ENCODE results near the gene ATP2B1.

DNA sequence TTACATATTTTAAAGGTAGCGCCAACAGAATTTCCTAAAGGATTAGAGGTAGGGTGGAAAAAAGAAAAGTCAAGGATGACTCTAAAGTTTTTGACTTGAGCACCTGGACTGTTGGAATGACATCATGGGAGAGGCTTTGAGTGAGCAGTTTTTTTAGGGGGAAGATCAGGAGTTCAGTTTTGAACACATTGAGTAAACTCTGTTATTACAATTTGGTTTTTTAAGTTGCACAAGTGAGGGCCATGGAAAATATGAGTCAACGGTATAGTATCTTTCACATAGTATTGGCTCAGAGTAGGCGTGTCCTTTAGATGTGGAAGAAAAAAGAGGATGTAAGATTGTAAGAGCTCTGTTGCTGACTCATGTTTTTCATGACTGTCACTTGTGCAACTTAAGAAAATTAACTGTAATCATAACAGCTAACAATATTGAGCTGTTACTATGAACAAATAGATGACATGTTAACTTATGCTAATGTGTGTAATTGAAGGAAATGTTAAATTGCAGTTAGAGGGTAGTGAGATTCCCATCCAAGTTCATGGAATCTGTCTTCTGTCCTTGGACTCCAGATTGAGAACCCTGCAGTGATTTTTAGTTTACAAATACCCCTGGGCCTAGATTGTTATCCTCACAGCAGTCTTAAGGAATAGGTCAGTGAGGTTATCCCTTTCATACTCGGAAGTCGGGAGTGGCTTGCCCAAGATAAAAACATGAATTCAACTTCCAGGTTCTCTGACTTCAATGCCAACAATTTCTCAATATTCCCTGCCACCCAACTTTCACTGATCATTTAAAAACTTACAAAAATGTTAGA, 48.2 kb upstream of the ATP2B1 start:
- TF ChIP-seq ZFP1 (CRISPR knock-in tag; IDR thresholded peaks at IDR 0.05) (no peak), ADNP (CRISPR knock-in tag; IDR thresholded peaks at IDR 0.05) (no peak), MAFG (CRISPR knock-in tag; IDR thresholded peaks at IDR 0.05) (no peak), ATF2 (CRISPR knock-in tag; IDR thresholded peaks at IDR 0.05) (no peak)
- TF ChIP-seq, protein P1, sequence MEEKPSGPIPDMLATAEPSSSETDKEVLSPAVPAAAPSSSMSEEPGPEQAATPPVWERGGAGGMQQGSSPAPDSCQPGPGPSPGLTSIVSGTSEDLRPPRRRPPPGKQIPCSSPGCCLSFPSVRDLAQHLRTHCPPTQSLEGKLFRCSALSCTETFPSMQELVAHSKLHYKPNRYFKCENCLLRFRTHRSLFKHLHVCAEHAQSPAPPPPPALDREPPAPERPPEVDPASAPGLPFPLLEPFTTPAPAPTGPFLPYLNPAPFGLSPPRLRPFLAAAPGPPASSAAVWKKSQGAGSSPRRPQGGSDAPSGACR (CRISPR knock-in tag; IDR thresholded peaks at IDR 0.05) = no peak
- TF ChIP-seq, protein P2, sequence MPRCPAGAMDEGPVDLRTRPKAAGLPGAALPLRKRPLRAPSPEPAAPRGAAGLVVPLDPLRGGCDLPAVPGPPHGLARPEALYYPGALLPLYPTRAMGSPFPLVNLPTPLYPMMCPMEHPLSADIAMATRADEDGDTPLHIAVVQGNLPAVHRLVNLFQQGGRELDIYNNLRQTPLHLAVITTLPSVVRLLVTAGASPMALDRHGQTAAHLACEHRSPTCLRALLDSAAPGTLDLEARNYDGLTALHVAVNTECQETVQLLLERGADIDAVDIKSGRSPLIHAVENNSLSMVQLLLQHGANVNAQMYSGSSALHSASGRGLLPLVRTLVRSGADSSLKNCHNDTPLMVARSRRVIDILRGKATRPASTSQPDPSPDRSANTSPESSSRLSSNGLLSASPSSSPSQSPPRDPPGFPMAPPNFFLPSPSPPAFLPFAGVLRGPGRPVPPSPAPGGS (CRISPR knock-in tag; IDR thresholded peaks at IDR 0.05) = no peak
- TF ChIP-seq, protein P3, sequence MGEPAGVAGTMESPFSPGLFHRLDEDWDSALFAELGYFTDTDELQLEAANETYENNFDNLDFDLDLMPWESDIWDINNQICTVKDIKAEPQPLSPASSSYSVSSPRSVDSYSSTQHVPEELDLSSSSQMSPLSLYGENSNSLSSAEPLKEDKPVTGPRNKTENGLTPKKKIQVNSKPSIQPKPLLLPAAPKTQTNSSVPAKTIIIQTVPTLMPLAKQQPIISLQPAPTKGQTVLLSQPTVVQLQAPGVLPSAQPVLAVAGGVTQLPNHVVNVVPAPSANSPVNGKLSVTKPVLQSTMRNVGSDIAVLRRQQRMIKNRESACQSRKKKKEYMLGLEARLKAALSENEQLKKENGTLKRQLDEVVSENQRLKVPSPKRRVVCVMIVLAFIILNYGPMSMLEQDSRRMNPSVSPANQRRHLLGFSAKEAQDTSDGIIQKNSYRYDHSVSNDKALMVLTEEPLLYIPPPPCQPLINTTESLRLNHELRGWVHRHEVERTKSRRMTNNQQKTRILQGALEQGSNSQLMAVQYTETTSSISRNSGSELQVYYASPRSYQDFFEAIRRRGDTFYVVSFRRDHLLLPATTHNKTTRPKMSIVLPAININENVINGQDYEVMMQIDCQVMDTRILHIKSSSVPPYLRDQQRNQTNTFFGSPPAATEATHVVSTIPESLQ (CRISPR knock-in tag; conservative IDR thresholded peaks at IDR 0.05) = no peak
